ENCODE measurements around the gene PXN. TPM values are rescaled to one million over a fixed set of nuclear protein-coding genes. Genes with fewer than 3 reads are reported as not detected.

Gene PXN
- total and polyA plus RNA-seq, 2 of the 13 experiments (the other 11 are each of a cell fraction or from before 2014, with no cell fraction given) = 13.6 to 14.2 TPM

DNA sequence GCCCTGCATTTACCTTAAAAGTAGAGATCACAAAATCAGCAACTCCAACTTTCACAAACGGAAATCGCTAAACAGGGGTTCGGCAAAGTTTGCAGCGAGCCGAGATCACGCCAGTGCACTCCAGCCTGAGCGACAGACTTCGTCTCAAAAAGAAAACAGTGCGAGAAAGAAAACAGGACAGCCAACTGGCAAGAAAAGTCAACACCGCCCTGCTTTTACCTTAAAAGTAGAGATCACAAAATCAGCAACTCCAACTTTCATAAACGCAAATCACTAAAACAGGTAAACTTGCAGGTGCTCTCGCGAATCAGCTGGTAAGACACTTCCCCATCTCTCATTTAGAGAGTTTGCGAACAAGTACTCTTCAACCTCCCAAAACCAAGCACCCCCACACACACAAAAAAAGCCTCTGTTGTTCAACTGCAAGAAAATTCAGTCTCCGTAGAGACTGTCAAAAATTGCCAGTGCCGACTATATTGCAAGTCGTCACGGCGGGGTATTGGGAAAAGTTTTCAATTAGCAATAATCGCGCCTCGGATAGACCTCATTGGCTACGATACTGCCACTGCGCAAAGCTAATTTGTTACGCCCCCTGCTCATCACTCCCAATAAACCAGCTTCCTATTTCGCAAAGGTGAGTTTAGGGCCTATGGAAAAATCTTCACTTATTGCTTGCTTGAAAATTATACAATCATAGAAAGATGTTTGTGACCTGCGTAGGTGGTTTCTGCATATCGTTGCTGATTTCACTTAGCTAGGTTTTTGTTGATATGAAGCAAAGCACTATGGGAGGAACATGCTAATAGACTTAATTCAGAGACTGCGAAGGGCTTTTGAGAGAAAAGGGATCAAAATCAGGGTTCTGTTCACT is 27.4 kb upstream of the PXN start, which contains the start of gene RNU4-1 (continued):
- TF ChIP-seq SMARCC2 (IDR thresholded peaks at IDR 0.05) (no peak), ZFP36 (IDR thresholded peaks at IDR 0.05; ENCODE audit: borderline replicate concordance, low read depth, low read length, partially characterized antibody) (no peak), KAT7 (CRISPR knock-in tag; IDR thresholded peaks at IDR 0.05; ENCODE audit: borderline replicate concordance) (no peak; the same call in 1 of the 2 replicates), KDM3A (CRISPR knock-in tag; IDR thresholded peaks at IDR 0.05; ENCODE audit: low read depth) (peak; percentile 71; the same call in 1 of the 2 replicates), ZNF660 (CRISPR knock-in tag; IDR thresholded peaks at IDR 0.05; ENCODE audit: borderline replicate concordance, low read depth) (no peak), ZNF333 (CRISPR knock-in tag; IDR thresholded peaks at IDR 0.05; ENCODE audit: borderline replicate concordance) (no peak), ZNF703 (CRISPR knock-in tag; IDR thresholded peaks at IDR 0.05; ENCODE audit: borderline replicate concordance) (peak; percentile 63; the same call in 1 of the 2 replicates), ATM (IDR thresholded peaks at IDR 0.05; ENCODE audit: borderline replicate concordance) (no peak), THAP11 (CRISPR knock-in tag; IDR thresholded peaks at IDR 0.05) (peak; percentile 82), NR2F1 (CRISPR knock-in tag; IDR thresholded peaks at IDR 0.05) (no peak), ZNF589 (CRISPR knock-in tag; conservative IDR thresholded peaks at IDR 0.05) (peak; percentile 66)
- TF ChIP-seq, protein P1, sequence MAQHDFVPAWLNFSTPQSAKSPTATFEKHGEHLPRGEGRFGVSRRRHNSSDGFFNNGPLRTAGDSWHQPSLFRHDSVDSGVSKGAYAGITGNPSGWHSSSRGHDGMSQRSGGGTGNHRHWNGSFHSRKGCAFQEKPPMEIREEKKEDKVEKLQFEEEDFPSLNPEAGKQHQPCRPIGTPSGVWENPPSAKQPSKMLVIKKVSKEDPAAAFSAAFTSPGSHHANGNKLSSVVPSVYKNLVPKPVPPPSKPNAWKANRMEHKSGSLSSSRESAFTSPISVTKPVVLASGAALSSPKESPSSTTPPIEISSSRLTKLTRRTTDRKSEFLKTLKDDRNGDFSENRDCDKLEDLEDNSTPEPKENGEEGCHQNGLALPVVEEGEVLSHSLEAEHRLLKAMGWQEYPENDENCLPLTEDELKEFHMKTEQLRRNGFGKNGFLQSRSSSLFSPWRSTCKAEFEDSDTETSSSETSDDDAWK (CRISPR knock-in tag; IDR thresholded peaks at IDR 0.05) = no peak
- TF ChIP-seq, protein P2, sequence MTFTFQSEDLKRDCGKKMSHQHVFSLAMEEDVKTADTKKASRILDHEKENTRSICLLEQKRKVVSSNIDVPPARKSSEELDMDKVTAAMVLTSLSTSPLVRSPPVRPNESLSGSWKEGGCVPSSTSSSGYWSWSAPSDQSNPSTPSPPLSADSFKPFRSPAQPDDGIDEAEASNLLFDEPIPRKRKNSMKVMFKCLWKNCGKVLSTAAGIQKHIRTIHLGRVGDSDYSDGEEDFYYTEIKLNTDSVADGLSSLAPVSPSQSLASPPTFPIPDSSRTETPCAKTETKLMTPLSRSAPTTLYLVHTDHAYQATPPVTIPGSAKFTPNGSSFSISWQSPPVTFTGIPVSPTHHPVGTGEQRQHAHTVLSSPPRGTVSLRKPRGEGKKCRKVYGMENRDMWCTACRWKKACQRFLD (CRISPR knock-in tag; IDR thresholded peaks at IDR 0.05; ENCODE audit: borderline replicate concordance) = no peak
- TF ChIP-seq, protein P3, sequence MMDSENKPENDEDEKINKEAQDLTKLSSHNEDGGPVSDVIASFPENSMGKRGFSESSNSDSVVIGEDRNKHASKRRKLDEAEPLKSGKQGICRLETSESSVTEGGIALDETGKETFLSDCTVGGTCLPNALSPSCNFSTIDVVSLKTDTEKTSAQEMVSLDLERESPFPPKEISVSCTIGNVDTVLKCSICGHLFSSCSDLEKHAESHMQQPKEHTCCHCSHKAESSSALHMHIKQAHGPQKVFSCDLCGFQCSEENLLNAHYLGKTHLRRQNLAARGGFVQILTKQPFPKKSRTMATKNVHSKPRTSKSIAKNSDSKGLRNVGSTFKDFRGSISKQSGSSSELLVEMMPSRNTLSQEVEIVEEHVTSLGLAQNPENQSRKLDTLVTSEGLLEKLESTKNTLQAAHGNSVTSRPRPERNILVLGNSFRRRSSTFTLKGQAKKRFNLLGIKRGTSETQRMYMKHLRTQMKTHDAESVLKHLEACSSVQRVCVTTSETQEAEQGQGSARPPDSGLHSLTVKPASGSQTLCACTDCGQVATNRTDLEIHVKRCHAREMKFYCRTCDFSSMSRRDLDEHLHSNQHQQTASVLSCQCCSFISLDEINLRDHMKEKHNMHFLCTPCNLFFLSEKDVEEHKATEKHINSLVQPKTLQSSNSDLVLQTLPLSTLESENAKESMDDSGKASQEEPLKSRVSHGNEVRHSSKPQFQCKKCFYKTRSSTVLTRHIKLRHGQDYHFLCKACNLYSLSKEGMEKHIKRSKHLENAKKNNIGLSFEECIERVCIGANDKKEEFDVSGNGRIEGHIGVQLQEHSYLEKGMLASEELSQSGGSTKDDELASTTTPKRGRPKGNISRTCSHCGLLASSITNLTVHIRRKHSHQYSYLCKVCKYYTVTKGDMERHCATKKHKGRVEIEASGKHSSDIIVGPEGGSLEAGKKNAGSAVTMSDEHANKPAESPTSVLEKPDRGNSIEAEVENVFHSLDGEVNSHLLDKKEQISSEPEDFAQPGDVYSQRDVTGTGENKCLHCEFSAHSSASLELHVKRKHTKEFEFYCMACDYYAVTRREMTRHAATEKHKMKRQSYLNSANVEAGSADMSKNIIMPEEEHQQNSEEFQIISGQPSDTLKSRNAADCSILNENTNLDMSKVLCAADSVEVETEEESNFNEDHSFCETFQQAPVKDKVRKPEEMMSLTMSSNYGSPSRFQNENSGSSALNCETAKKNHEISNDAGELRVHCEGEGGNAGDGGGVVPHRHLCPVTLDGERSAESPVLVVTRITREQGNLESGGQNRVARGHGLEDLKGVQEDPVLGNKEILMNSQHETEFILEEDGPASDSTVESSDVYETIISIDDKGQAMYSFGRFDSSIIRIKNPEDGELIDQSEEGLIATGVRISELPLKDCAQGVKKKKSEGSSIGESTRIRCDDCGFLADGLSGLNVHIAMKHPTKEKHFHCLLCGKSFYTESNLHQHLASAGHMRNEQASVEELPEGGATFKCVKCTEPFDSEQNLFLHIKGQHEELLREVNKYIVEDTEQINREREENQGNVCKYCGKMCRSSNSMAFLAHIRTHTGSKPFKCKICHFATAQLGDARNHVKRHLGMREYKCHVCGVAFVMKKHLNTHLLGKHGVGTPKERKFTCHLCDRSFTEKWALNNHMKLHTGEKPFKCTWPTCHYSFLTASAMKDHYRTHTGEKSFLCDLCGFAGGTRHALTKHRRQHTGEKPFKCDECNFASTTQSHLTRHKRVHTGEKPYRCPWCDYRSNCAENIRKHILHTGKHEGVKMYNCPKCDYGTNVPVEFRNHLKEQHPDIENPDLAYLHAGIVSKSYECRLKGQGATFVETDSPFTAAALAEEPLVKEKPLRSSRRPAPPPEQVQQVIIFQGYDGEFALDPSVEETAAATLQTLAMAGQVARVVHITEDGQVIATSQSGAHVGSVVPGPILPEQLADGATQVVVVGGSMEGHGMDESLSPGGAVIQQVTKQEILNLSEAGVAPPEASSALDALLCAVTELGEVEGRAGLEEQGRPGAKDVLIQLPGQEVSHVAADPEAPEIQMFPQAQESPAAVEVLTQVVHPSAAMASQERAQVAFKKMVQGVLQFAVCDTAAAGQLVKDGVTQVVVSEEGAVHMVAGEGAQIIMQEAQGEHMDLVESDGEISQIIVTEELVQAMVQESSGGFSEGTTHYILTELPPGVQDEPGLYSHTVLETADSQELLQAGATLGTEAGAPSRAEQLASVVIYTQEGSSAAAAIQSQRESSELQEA (CRISPR knock-in tag; IDR thresholded peaks at IDR 0.05; ENCODE audit: not compliant biosample characterization) = no peak
- TF ChIP-seq, protein P4, sequence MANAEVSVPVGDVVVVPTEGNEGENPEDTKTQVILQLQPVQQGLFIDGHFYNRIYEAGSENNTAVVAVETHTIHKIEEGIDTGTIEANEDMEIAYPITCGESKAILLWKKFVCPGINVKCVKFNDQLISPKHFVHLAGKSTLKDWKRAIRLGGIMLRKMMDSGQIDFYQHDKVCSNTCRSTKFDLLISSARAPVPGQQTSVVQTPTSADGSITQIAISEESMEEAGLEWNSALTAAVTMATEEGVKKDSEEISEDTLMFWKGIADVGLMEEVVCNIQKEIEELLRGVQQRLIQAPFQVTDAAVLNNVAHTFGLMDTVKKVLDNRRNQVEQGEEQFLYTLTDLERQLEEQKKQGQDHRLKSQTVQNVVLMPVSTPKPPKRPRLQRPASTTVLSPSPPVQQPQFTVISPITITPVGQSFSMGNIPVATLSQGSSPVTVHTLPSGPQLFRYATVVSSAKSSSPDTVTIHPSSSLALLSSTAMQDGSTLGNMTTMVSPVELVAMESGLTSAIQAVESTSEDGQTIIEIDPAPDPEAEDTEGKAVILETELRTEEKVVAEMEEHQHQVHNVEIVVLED (CRISPR knock-in tag; IDR thresholded peaks at IDR 0.05; ENCODE audit: borderline replicate concordance) = peak; percentile 28; the same call in 1 of the 2 replicates

Data from HepG2 (cell line).